Osteocyte (in vitro differentiated cells): Measurements from ENCODE around the gene TRIM46. TPM values are rescaled to one million over a fixed set of nuclear protein-coding genes. Genes with fewer than 3 reads are reported as not detected.
"Not testable (repeated sequence)": the region's sequence is repeated elsewhere in the genome, so short reads cannot be mapped to it uniquely, and the experiment has no call there.

Experiments used
- DNase-seq: peaks from one replicate; pipeline ENCODE4 v3.0.0; 2021; ENCODE audit warnings: mixed read lengths; ENCODE audit not compliant: unreplicated experiment; ENCODE audit errors: extremely low spot score
- H3K27ac Mint-ChIP-seq: one replicate; pipeline ENCODE4 v1.8.0; 2021; ENCODE audit warnings: mild to moderate bottlenecking, mixed read lengths; ENCODE audit not compliant: unreplicated experiment
- H3K27me3 Mint-ChIP-seq: one replicate; pipeline ENCODE4 v1.8.0; 2021; ENCODE audit warnings: mixed read lengths; ENCODE audit not compliant: unreplicated experiment
- H3K36me3 Mint-ChIP-seq: one replicate; pipeline ENCODE4 v1.8.0; 2021; ENCODE audit warnings: mixed read lengths; ENCODE audit not compliant: unreplicated experiment
- H3K4me1 Mint-ChIP-seq: one replicate; pipeline ENCODE4 v1.8.0; 2021; ENCODE audit warnings: mixed read lengths; ENCODE audit not compliant: unreplicated experiment
- H3K4me3 Mint-ChIP-seq: one replicate; pipeline ENCODE4 v1.8.0; 2021; ENCODE audit warnings: mild to moderate bottlenecking, moderate library complexity, mixed read lengths; ENCODE audit not compliant: unreplicated experiment
- H3K9me3 Mint-ChIP-seq: one replicate; pipeline ENCODE4 v1.8.0; 2021; ENCODE audit warnings: mixed read lengths; ENCODE audit not compliant: unreplicated experiment
- total RNA-seq: library from RNA; stranded (reverse); gene quantifications from 2 replicates; pipeline ENCODE4 v1.2.1, GENCODE V29; 2021
- TF ChIP-seq, protein P1 (sequence below): fragments of 200-600 bp; sonication (generic); IDR thresholded peaks from 2 replicates; pipeline ENCODE4 v1.5.0; 2021; ENCODE audit warnings: antibody characterized with exemption, mild to moderate bottlenecking, moderate library complexity

TRIM46 gene
- total RNA-seq, 1 donor from 2014 or later: 7.7 TPM

DNA sequence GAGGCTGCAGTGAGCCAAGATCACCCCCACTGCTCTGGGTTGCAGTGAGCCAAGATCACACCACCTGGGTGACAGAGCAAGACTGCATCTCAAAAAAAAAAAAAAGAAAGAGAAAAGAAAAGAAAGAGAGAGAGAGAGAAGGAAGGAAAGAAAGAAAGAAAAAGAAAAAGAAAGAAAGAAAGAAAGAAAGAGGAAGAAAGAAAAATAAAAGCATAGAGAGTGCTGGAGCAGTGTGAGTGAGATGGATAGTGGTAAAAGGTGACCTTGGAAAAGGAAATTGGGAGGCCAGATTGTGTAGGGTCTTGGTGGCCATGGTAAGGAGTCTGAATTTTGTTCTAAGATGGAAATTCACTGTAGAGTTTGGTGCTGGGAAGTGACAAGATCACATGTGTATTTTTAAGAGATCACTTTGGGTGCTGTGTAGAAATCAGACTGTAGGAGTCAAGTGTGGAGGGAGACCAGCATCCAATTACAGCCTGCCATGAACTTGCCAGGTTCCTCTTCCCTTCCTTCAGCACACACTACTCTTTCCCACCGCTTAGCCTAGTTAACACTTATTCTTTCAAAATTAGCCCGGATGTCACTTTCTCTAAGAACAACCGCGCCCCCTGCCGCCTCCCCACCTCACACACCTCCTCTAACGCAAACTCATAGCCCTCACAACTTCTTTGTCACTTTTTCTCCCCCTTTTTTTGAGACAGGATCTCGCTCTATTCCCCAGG lies 52.7 kb downstream of the TRIM46 start:
- no peaks in the 10 kb centered on the region for H3K36me3 Mint-ChIP-seq
- TF ChIP-seq, protein P1, sequence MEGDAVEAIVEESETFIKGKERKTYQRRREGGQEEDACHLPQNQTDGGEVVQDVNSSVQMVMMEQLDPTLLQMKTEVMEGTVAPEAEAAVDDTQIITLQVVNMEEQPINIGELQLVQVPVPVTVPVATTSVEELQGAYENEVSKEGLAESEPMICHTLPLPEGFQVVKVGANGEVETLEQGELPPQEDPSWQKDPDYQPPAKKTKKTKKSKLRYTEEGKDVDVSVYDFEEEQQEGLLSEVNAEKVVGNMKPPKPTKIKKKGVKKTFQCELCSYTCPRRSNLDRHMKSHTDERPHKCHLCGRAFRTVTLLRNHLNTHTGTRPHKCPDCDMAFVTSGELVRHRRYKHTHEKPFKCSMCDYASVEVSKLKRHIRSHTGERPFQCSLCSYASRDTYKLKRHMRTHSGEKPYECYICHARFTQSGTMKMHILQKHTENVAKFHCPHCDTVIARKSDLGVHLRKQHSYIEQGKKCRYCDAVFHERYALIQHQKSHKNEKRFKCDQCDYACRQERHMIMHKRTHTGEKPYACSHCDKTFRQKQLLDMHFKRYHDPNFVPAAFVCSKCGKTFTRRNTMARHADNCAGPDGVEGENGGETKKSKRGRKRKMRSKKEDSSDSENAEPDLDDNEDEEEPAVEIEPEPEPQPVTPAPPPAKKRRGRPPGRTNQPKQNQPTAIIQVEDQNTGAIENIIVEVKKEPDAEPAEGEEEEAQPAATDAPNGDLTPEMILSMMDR: peak; percentile 73
- DNase-seq: no peak

DNA sequence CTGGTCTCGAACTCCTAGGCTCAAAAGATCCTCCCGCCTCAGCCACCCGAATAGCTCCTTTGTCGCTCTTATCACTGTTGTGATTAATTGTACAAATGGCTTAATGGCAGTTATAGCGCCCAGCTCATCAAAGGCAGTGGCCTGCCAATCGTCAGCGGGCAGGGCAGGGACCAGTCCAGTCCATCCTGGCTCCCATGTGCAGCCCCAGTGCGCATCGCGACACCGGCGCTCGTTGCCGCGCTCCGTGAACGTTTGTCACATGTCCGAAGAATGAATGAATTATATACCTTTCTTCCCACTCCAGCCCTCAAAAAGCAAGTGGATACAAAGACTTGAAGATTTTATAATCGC lies 53.2 kb downstream of the TRIM46 start:
- TF ChIP-seq, protein P1: peak; percentile 6
- Mint-ChIP-seq H3K27ac (peak overlapping the region; percentile 93), H3K36me3 (no peaks in the 10 kb centered on the region), H3K4me3 (peak overlapping the region; percentile 82), H3K27me3 (no peaks in the 10 kb centered on the region), H3K4me1 (peaks cover 39% of the 10 kb centered on the region), H3K9me3 (no peaks in the 10 kb centered on the region)
- no peak for DNase-seq

More for the DNA sequence above, 52.7 kb downstream of the TRIM46 start:
- peaks cover 35% of the 10 kb centered on the region for H3K4me1 Mint-ChIP-seq
- no peaks in the 10 kb centered on the region for H3K27me3 Mint-ChIP-seq
- peak overlapping the region; percentile 93 for H3K27ac Mint-ChIP-seq
- peak overlapping the region; percentile 82 for H3K4me3 Mint-ChIP-seq
- H3K9me3 Mint-ChIP-seq: no peaks in the 10 kb centered on the region

DNA sequence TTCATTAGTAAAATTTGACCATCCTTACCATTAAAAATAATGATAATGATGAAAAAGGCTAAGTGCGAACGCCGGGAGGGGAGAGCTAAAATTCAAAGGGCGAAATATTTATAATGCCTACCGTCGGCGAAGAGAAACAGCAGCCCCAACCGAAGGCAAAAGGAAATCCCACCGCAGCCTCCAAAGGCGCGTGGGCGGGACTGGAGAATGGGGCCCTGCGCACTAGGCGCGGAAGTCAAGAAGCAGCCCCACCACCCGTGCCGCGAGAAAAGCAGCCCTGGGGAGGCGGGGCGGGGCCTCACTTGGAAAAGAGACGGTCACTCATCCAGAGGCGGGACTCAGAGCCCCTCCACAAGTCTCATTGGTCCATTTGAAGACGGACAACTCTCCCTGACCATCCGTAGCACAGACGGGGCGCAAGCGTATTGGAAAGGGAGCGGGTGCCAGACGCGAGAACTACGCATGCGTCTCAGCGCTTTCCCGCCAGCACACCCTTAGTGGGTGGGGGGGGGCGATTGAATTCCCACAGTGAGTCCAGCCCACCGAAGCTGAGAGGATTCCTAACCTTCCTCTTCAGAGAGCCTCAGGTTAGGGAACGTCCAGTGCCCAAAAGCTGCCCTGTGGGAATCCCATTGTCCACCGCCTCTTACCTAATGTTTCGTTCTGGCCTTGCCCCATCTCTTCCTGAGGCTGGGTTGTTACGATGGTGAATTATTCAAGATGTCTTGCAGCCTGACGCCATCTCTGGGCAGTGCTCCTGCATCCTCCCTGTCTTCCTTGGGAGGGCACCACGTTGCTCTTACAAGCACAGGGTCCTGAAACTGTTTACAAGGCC lies 53.8 kb downstream of the TRIM46 start:
- TF ChIP-seq, protein P1: no peak
- Mint-ChIP-seq H3K4me1 (peaks cover 45% of the 10 kb centered on the region), H3K36me3 (no peaks in the 10 kb centered on the region), H3K27me3 (no peaks in the 10 kb centered on the region), H3K9me3 (no peaks in the 10 kb centered on the region), H3K27ac (peak overlapping the region; percentile 93), H3K4me3 (peak overlapping the region; percentile 82)
- peak; percentile 99 for DNase-seq

DNA sequence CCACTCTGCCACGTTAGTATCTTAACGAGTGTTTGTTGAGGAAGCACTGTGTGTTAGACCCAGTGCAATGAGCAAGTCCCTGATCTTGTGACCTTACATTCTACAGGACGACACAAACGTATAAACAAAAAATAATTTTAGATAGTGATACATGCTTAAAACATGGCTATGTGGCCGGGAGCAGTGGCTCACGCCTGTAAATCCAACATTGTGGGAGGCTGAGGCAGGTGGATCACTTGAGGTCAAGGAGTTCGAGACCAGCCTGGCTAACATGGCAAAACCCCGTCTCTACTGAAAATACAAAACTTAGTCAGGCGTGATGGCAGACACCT lies 54.4 kb downstream of the TRIM46 start:
- Mint-ChIP-seq H3K9me3 (no peaks in the 10 kb centered on the region), H3K27me3 (no peaks in the 10 kb centered on the region), H3K27ac (peak overlapping the region; percentile 93), H3K36me3 (no peaks in the 10 kb centered on the region), H3K4me1 (peaks cover 48% of the 10 kb centered on the region), H3K4me3 (peak overlapping the region; percentile 82)
- DNase-seq: no peak
- TF ChIP-seq, protein P1: no peak

DNA sequence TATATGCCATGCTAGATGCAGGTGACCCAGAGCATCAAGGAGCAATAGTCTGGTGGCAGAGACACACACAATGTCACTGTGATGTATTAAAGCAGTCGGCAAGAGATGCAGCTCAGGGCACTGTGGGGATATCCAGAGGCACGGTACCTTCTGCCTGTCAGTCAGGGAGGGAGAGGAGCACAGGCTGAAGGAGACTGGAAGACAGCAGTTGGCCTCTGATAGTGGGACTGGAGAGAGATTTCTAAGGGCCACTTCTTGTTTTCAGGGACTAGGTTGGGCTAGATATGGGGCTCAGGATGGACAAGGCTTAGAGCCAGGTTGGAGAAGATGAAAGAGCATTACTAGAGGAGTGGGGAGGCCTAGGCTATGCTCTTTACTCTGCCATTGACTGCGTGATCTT lies 57.7 kb downstream of the TRIM46 start:
- not testable (repeated sequence) for H3K27ac Mint-ChIP-seq, H3K36me3 Mint-ChIP-seq, H3K4me3 Mint-ChIP-seq, H3K9me3 Mint-ChIP-seq, DNase-seq, H3K27me3 Mint-ChIP-seq
- H3K4me1 Mint-ChIP-seq: peaks cover 27% of the 10 kb centered on the region

DNA sequence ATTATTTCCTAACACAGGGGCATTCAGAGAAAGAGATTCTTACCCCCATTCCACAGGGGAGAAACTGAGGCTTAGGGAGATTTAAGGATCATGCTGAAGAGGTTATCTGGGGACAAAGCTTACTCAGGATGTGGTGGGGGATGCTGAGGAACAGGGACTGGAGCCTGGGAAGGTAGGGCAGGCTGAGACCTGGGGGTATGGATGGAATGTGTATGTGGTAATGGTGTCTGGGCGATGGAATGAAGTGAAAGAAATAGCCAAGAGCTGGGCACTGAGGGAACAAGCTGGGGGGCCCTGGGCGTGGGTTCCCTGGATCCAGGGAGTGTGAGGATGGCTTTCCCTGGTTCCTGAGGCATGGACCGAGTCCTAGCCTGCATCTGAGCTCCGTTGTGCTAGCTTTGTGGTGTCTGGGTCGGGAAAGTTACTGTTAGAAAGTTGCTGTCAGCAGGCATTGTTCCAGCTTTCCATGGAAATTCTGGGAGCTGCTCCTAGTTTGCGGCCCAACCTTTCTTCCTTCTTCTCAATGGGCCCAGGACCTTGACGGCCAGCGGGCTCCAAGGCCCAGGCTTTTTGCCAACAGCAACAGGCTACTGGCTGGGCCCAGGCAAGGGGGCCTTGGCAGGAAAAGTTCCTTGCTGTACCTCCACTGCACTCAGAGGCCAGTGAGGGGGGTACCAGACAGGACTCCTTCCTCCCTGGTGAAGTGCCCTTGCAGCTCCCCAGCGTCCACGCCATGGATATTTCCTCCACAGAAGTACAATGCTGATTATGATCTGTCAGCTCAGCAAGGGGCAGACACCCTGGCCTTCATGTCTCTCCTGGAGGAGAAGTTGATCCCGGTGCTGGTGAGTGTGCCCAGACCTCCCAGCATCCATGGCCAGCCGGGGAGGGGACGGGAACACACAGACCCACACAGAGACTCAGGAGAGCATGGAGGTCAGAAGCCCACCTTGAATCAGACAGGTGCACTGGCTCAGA lies 58.6 kb downstream of the TRIM46 start:
- not testable (repeated sequence) for H3K27me3 Mint-ChIP-seq, H3K9me3 Mint-ChIP-seq, DNase-seq, H3K4me3 Mint-ChIP-seq
- Mint-ChIP-seq H3K4me1 (peaks cover 19% of the 10 kb centered on the region), H3K36me3 (peaks cover 12% of the 10 kb centered on the region), H3K27ac (peak overlapping the region; percentile 66)

DNA sequence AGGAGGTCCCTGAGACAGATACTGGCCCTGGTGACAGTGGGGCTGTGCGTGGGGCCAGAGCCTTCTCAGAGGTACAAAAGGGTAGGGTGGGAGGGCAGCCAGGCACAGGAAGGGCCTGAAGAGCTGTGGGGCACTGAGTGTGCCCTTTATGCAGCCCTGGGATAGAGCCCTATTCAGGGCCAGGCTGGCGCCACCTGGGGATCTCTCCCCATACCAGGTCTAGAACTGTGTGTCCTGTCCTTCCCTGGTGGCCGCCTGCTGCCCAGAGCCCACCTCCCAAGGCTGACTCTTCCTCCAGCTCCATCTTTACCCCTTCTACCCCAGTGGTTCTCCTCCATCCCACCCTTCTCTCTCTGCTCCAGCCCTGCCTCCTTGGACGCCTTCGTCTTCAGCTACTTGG lies 59.9 kb downstream of the TRIM46 start:
- not testable (repeated sequence) for H3K9me3 Mint-ChIP-seq, H3K27ac Mint-ChIP-seq, H3K4me3 Mint-ChIP-seq, DNase-seq, H3K27me3 Mint-ChIP-seq
- H3K4me1 Mint-ChIP-seq: peaks cover 15% of the 10 kb centered on the region
- peaks cover 14% of the 10 kb centered on the region for H3K36me3 Mint-ChIP-seq
